Measurements from ENCODE around the gene DOCK3. TPM values are rescaled to one million over a fixed set of nuclear protein-coding genes. Genes with fewer than 3 reads are reported as not detected.

The DOCK3 gene
- polyA plus RNA-seq, 1 donor from 2014 or later, result 15.6 TPM

GRCh38 chr3:50986726-50987125, 312.0 kb downstream of the DOCK3 start:
- H4K20me1 ChIP-seq (ENCODE audit: insufficient read depth), result no peaks in the 10 kb centered on the region
- H3F3A ChIP-seq (ENCODE audit: insufficient read depth, low read length, poor library complexity, severe bottlenecking), result no peaks in the 10 kb centered on the region
- peaks cover 6% of the 10 kb centered on the region for H3K9me3 ChIP-seq (ENCODE audit: low read length)
- no peaks in the 10 kb centered on the region for H3K9me2 ChIP-seq (ENCODE audit: insufficient read depth, low read length)
- H3K4me3 ChIP-seq (ENCODE audit: low read length), result no peak overlapping the region
- no peak overlapping the region for H2AFZ ChIP-seq (ENCODE audit: low read depth, low read length)
- H3K9ac ChIP-seq (ENCODE audit: low read length), result no peak overlapping the region
- TF ChIP-seq CTCF (IDR thresholded peaks at IDR 0.05; ENCODE audit: poor library complexity, severe bottlenecking) (no peak), RAD21 (conservative IDR thresholded peaks at IDR 0.05) (no peak), EZH2 (IDR thresholded peaks at IDR 0.05; ENCODE audit: borderline replicate concordance, insufficient read depth, low read length, poor library complexity, severe bottlenecking) (no peak), MXI1 (conservative IDR thresholded peaks at IDR 0.05; ENCODE audit: poor library complexity, severe bottlenecking) (no peak), SMC3 (conservative IDR thresholded peaks at IDR 0.05; ENCODE audit: poor library complexity) (no peak)
- H3K4me2 ChIP-seq (ENCODE audit: low read length), result no peak overlapping the region
- no peaks in the 10 kb centered on the region for H3K36me3 ChIP-seq (ENCODE audit: insufficient read depth, low read length)
- H3K27ac ChIP-seq (ENCODE audit: low read length), result no peak overlapping the region
- no peaks in the 10 kb centered on the region for H3K27me3 ChIP-seq (ENCODE audit: insufficient read depth, low read depth, low read length)
- H3K79me2 ChIP-seq (replicated peaks; ENCODE audit: insufficient read depth, low read length), result no peaks in the 10 kb centered on the region

GRCh38 chr3:50994537-50994936, 319.8 kb downstream of the DOCK3 start:
- Histone ChIP-seq H3K27me3 (ENCODE audit: insufficient read depth, low read depth, low read length) (no peaks in the 10 kb centered on the region), H3K9me3 (ENCODE audit: low read length) (peaks cover 6% of the 10 kb centered on the region), H3K4me2 (ENCODE audit: low read length) (no peak overlapping the region), H2AFZ (ENCODE audit: low read depth, low read length) (no peak overlapping the region), H3K79me2 (replicated peaks; ENCODE audit: insufficient read depth, low read length) (no peaks in the 10 kb centered on the region), H3K9me2 (ENCODE audit: insufficient read depth, low read length) (no peaks in the 10 kb centered on the region), H3K9ac (ENCODE audit: low read length) (no peak overlapping the region), H3K27ac (ENCODE audit: low read length) (no peak overlapping the region), H4K20me1 (ENCODE audit: insufficient read depth) (no peaks in the 10 kb centered on the region), H3K4me3 (ENCODE audit: low read length) (no peak overlapping the region), H3K36me3 (ENCODE audit: insufficient read depth, low read length) (no peaks in the 10 kb centered on the region), H3F3A (ENCODE audit: insufficient read depth, low read length, poor library complexity, severe bottlenecking) (no peaks in the 10 kb centered on the region)
- TF ChIP-seq POLR2AphosphoS5 (IDR thresholded peaks at IDR 0.05) (no peak), SMC3 (conservative IDR thresholded peaks at IDR 0.05; ENCODE audit: poor library complexity) (no peak)

GRCh38 chr3:50995085-50995824, 320.5 kb downstream of the DOCK3 start:
- Histone ChIP-seq H2AFZ (ENCODE audit: low read depth, low read length) (no peak overlapping the region), H3K9ac (ENCODE audit: low read length) (no peak overlapping the region), H3K36me3 (ENCODE audit: insufficient read depth, low read length) (no peaks in the 10 kb centered on the region), H3K4me2 (ENCODE audit: low read length) (no peak overlapping the region), H3K4me3 (ENCODE audit: low read length) (no peak overlapping the region), H3K79me2 (replicated peaks; ENCODE audit: insufficient read depth, low read length) (no peaks in the 10 kb centered on the region), H3F3A (ENCODE audit: insufficient read depth, low read length, poor library complexity, severe bottlenecking) (no peaks in the 10 kb centered on the region), H3K27me3 (ENCODE audit: insufficient read depth, low read depth, low read length) (no peaks in the 10 kb centered on the region), H4K20me1 (ENCODE audit: insufficient read depth) (no peaks in the 10 kb centered on the region), H3K9me2 (ENCODE audit: insufficient read depth, low read length) (no peaks in the 10 kb centered on the region), H3K9me3 (ENCODE audit: low read length) (peaks cover 6% of the 10 kb centered on the region), H3K27ac (ENCODE audit: low read length) (no peak overlapping the region)
- no peak for TF ChIP-seq TAF1 (IDR thresholded peaks at IDR 0.05; ENCODE audit: low read depth)

DNA sequence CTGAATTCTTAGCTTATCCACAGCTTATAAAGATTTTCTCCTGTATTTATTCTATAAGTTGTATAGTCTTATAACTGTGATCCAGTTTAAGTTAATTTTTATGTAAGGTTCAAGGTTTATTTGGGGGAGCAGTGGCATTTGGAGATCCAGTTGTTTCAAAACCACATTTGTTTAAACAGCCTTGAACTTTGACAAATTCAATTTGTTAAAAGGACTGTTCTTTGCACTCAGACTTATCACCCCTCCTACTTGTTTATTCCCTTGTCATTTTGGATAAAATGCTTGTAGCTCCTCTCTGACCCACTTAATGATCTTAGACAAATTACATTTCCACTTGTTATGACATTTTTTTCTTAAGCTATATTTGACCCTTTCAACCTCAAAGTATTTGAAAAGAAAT, 327.8 kb downstream of the DOCK3 start:
- Histone ChIP-seq H3K4me3 (ENCODE audit: low read length) (no peak overlapping the region), H2AFZ (ENCODE audit: low read depth, low read length) (no peak overlapping the region), H3K9me3 (ENCODE audit: low read length) (no peaks in the 10 kb centered on the region), H3K36me3 (ENCODE audit: insufficient read depth, low read length) (no peaks in the 10 kb centered on the region), H3K27me3 (ENCODE audit: insufficient read depth, low read depth, low read length) (no peaks in the 10 kb centered on the region), H3K9me2 (ENCODE audit: insufficient read depth, low read length) (no peaks in the 10 kb centered on the region), H3K4me2 (ENCODE audit: low read length) (no peak overlapping the region), H3F3A (ENCODE audit: insufficient read depth, low read length, poor library complexity, severe bottlenecking) (no peaks in the 10 kb centered on the region), H3K9ac (ENCODE audit: low read length) (no peak overlapping the region), H3K79me2 (replicated peaks; ENCODE audit: insufficient read depth, low read length) (no peaks in the 10 kb centered on the region), H3K27ac (ENCODE audit: low read length) (no peak overlapping the region), H4K20me1 (ENCODE audit: insufficient read depth) (no peaks in the 10 kb centered on the region)
- no peak for TF ChIP-seq EP300 (conservative IDR thresholded peaks at IDR 0.05; ENCODE audit: poor library complexity, severe bottlenecking)
- no peak for TF ChIP-seq MXI1 (conservative IDR thresholded peaks at IDR 0.05; ENCODE audit: poor library complexity, severe bottlenecking)
- TF ChIP-seq POLR2AphosphoS5 (IDR thresholded peaks at IDR 0.05), result no peak
- no peak for TF ChIP-seq CTCF (IDR thresholded peaks at IDR 0.05; ENCODE audit: poor library complexity, severe bottlenecking)
- TF ChIP-seq RAD21 (conservative IDR thresholded peaks at IDR 0.05), result no peak
- TF ChIP-seq SMC3 (conservative IDR thresholded peaks at IDR 0.05; ENCODE audit: poor library complexity), result no peak
- no peak for TF ChIP-seq EZH2 (IDR thresholded peaks at IDR 0.05; ENCODE audit: borderline replicate concordance, insufficient read depth, low read length, poor library complexity, severe bottlenecking)
- no peak for TF ChIP-seq TAF1 (IDR thresholded peaks at IDR 0.05; ENCODE audit: low read depth)
- TF ChIP-seq, protein P1, sequence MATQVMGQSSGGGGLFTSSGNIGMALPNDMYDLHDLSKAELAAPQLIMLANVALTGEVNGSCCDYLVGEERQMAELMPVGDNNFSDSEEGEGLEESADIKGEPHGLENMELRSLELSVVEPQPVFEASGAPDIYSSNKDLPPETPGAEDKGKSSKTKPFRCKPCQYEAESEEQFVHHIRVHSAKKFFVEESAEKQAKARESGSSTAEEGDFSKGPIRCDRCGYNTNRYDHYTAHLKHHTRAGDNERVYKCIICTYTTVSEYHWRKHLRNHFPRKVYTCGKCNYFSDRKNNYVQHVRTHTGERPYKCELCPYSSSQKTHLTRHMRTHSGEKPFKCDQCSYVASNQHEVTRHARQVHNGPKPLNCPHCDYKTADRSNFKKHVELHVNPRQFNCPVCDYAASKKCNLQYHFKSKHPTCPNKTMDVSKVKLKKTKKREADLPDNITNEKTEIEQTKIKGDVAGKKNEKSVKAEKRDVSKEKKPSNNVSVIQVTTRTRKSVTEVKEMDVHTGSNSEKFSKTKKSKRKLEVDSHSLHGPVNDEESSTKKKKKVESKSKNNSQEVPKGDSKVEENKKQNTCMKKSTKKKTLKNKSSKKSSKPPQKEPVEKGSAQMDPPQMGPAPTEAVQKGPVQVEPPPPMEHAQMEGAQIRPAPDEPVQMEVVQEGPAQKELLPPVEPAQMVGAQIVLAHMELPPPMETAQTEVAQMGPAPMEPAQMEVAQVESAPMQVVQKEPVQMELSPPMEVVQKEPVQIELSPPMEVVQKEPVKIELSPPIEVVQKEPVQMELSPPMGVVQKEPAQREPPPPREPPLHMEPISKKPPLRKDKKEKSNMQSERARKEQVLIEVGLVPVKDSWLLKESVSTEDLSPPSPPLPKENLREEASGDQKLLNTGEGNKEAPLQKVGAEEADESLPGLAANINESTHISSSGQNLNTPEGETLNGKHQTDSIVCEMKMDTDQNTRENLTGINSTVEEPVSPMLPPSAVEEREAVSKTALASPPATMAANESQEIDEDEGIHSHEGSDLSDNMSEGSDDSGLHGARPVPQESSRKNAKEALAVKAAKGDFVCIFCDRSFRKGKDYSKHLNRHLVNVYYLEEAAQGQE (IDR thresholded peaks at IDR 0.05; ENCODE audit: borderline replicate concordance), result no peak

Data from neural cell (in vitro differentiated cells).